DOHH2 (cell line): ENCODE results near the gene CCDC51.

Experiments
- H3F3A ChIP-seq: fragments of 200-600 bp; sonication (generic), shearing (Covaris generic); 2 replicates; pipeline ENCODE4 v1.6.0; 2016; ENCODE audit warnings: antibody characterized with exemption, mild to moderate bottlenecking; ENCODE audit not compliant: control insufficient read depth, insufficient read depth
- H3K27ac ChIP-seq: fragments of 200-600 bp; sonication (generic); 2 replicates; pipeline ENCODE4 v1.5.1; 2014; ENCODE audit warnings: low read depth, mild to moderate bottlenecking, low read length, moderate library complexity
- H3K27me3 ChIP-seq: fragments of 200-600 bp; sonication (generic); 2 replicates; pipeline ENCODE4 v1.6.1; 2014; ENCODE audit warnings: mild to moderate bottlenecking, low read length, mixed read lengths; ENCODE audit not compliant: control insufficient read depth
- H3K36me3 ChIP-seq: fragments of 200-600 bp; sonication (generic); 2 replicates; pipeline ENCODE4 v1.6.1; 2014; ENCODE audit warnings: mild to moderate bottlenecking, low read length, moderate library complexity, mixed read lengths; ENCODE audit not compliant: control insufficient read depth
- H3K4me1 ChIP-seq: fragments of 200-600 bp; sonication (generic); 2 replicates; pipeline ENCODE4 v1.6.1; 2014; ENCODE audit warnings: mild to moderate bottlenecking, low read length, mixed read lengths; ENCODE audit not compliant: control insufficient read depth
- H3K4me2 ChIP-seq: fragments of 200-600 bp; sonication (generic); 2 replicates; pipeline ENCODE4 v1.6.0; 2014; ENCODE audit warnings: mild to moderate bottlenecking, low read length, moderate library complexity
- H3K4me3 ChIP-seq: fragments of 200-600 bp; sonication (generic); 2 replicates; pipeline ENCODE4 v1.5.1; 2014; ENCODE audit warnings: mild to moderate bottlenecking, low read length, mixed read lengths
- H3K79me2 ChIP-seq: fragments of 200-600 bp; sonication (generic); 2 replicates; pipeline ENCODE4 v1.6.1; 2014; ENCODE audit warnings: mild to moderate bottlenecking, low read length, mixed read lengths; ENCODE audit not compliant: control insufficient read depth
- H3K9me2 ChIP-seq: fragments of 200-600 bp; sonication (generic); replicated peaks from 2 replicates; pipeline ENCODE4 v1.6.1; 2014; ENCODE audit warnings: mild to moderate bottlenecking, low read length, mixed read lengths; ENCODE audit not compliant: control insufficient read depth
- H3K9me3 ChIP-seq: fragments of 200-600 bp; sonication (generic); 2 replicates; pipeline ENCODE4 v1.6.1; 2014; ENCODE audit warnings: antibody characterized with exemption, low read length, mixed read lengths; ENCODE audit not compliant: control insufficient read depth, insufficient read depth
- H4K20me1 ChIP-seq: fragments of 200-600 bp; sonication (generic); 2 replicates; pipeline ENCODE4 v1.6.0; 2014; ENCODE audit warnings: low read depth, mild to moderate bottlenecking, antibody characterized with exemption, low read length, moderate library complexity; ENCODE audit not compliant: control insufficient read depth, insufficient read depth
- EZH2phosphoT487 ChIP-seq: fragments of 200-600 bp; sonication (generic); IDR thresholded peaks from 2 replicates; pipeline ENCODE4 v1.6.1; 2017; ENCODE audit warnings: borderline replicate concordance, mild to moderate bottlenecking, antibody characterized with exemption, low read length, moderate library complexity, mixed read lengths
- TF ChIP-seq, protein P1 (sequence below): fragments of 200-600 bp; sonication (generic); IDR thresholded peaks from one replicate; pipeline ENCODE4 v1.5.1; 2014; ENCODE audit warnings: antibody characterized with exemption, mild to moderate bottlenecking, low read depth, low read length; ENCODE audit not compliant: poor library complexity, severe bottlenecking

Gene CCDC51

GRCh38 chr3:48446043-48446424 lies 6.1 kb upstream of the CCDC51 start:
- Histone ChIP-seq H3F3A (peaks cover 34% of the 10 kb centered on the region), H3K4me2 (peak overlapping the region; percentile 89), H3K79me2 (peaks cover 56% of the 10 kb centered on the region), H3K4me1 (peaks cover 27% of the 10 kb centered on the region), H3K4me3 (peak overlapping the region; percentile 79), H3K27me3 (no peaks in the 10 kb centered on the region), H3K27ac (no peak overlapping the region), H3K9me3 (no peaks in the 10 kb centered on the region), H4K20me1 (peaks cover 7% of the 10 kb centered on the region), H3K36me3 (peaks cover 59% of the 10 kb centered on the region), H3K9me2 (no peaks in the 10 kb centered on the region)
- TF ChIP-seq, protein P1, sequence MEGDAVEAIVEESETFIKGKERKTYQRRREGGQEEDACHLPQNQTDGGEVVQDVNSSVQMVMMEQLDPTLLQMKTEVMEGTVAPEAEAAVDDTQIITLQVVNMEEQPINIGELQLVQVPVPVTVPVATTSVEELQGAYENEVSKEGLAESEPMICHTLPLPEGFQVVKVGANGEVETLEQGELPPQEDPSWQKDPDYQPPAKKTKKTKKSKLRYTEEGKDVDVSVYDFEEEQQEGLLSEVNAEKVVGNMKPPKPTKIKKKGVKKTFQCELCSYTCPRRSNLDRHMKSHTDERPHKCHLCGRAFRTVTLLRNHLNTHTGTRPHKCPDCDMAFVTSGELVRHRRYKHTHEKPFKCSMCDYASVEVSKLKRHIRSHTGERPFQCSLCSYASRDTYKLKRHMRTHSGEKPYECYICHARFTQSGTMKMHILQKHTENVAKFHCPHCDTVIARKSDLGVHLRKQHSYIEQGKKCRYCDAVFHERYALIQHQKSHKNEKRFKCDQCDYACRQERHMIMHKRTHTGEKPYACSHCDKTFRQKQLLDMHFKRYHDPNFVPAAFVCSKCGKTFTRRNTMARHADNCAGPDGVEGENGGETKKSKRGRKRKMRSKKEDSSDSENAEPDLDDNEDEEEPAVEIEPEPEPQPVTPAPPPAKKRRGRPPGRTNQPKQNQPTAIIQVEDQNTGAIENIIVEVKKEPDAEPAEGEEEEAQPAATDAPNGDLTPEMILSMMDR = no peak
- no peak for TF ChIP-seq EZH2phosphoT487

- Histone ChIP-seq H3K4me1 (peaks cover 27% of the 10 kb centered on the region), H3F3A (peaks cover 34% of the 10 kb centered on the region), H3K4me3 (peak overlapping the region; percentile 79), H3K9me2 (no peaks in the 10 kb centered on the region), H3K36me3 (peaks cover 63% of the 10 kb centered on the region), H3K27me3 (no peaks in the 10 kb centered on the region), H3K9me3 (no peaks in the 10 kb centered on the region), H3K4me2 (peak overlapping the region; percentile 89), H3K79me2 (peaks cover 63% of the 10 kb centered on the region), H4K20me1 (peaks cover 7% of the 10 kb centered on the region), H3K27ac (no peak overlapping the region)
- TF ChIP-seq EZH2phosphoT487 = no peak
- TF ChIP-seq, protein P1 = no peak
Measured at GRCh38 chr3:48445277-48445882, 5.5 kb upstream of the CCDC51 start.

DNA sequence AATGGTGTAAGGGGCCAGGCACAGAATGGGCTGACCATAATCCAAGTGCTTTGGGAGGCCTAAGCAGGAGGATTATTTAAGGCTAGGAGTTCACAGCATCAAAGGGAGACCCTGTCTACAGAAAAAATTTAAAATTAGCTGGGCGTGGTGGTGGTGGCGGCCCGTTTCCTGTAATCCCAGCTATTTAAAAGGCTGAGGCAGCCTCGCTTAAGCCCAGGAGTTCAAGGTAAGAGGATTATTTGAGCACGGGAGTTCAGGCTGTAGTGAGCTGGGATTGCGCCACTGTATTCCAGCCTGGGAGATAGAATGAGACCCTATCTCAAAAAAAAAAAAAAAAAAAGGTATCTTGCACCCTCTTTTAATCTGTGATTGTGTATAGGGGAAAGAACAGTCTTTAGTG lies 2.0 kb upstream of the CCDC51 start:
- H3K79me2 ChIP-seq = peaks cover 65% of the 10 kb centered on the region
- H3K4me1 ChIP-seq = peaks cover 38% of the 10 kb centered on the region
- H3K36me3 ChIP-seq = peaks cover 49% of the 10 kb centered on the region
- TF ChIP-seq EZH2phosphoT487 = no peak
- TF ChIP-seq, protein P1 = no peak
- peaks cover 7% of the 10 kb centered on the region for H4K20me1 ChIP-seq
- H3K4me3 ChIP-seq = peak overlapping the region; percentile 99
- H3K27ac ChIP-seq = peak overlapping the region; percentile 16; the same call in 1 of the 2 replicates
- no peaks in the 10 kb centered on the region for H3K9me3 ChIP-seq
- peak overlapping the region; percentile 79 for H3K4me2 ChIP-seq
- no peaks in the 10 kb centered on the region for H3K27me3 ChIP-seq
- H3K9me2 ChIP-seq = no peaks in the 10 kb centered on the region
- H3F3A ChIP-seq = peaks cover 37% of the 10 kb centered on the region
